GM20000 (cell line): ENCODE measurements around the gene STK32A.

Experiments used
- DNase-seq: peaks from one replicate; pipeline ENCODE4 v3.0.0; 2012; ENCODE audit warnings: low spot score
- TF ChIP-seq, protein P1 (sequence below): IDR thresholded peaks from 2 replicates; pipeline ENCODE4 v1.5.1; 2012; ENCODE audit warnings: mild to moderate bottlenecking, control low read depth; ENCODE audit errors: extremely low read depth, missing control alignments

The STK32A gene

GRCh38 chr5:147411359-147412319 lies 176.8 kb downstream of the STK32A start:
- TF ChIP-seq, protein P1, sequence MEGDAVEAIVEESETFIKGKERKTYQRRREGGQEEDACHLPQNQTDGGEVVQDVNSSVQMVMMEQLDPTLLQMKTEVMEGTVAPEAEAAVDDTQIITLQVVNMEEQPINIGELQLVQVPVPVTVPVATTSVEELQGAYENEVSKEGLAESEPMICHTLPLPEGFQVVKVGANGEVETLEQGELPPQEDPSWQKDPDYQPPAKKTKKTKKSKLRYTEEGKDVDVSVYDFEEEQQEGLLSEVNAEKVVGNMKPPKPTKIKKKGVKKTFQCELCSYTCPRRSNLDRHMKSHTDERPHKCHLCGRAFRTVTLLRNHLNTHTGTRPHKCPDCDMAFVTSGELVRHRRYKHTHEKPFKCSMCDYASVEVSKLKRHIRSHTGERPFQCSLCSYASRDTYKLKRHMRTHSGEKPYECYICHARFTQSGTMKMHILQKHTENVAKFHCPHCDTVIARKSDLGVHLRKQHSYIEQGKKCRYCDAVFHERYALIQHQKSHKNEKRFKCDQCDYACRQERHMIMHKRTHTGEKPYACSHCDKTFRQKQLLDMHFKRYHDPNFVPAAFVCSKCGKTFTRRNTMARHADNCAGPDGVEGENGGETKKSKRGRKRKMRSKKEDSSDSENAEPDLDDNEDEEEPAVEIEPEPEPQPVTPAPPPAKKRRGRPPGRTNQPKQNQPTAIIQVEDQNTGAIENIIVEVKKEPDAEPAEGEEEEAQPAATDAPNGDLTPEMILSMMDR: no peak
- DNase-seq: no peak

DNA sequence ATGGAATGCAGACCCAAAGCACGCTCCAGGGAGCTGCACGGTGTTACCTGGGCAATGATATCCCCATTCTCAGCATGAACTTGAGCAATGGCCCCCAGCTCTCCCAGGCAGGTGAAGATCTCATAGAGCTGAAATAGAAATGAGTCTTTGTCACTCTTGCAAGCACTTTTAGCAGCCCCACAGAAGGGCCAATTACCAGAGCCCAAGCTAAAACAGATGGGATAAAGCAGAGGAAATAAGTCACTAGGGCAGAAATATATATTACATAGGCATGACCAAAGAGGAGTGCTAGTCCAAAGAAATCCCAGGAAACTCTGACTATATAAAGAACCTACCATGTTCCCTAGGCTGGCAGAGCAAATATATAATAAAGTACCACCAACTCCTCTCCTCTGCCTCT lies 177.7 kb downstream of the STK32A start:
- DNase-seq: no peak
- TF ChIP-seq, protein P1: no peak

- DNase-seq: no peak
- TF ChIP-seq, protein P1: no peak
Observed at GRCh38 chr5:147413266-147413665, 178.4 kb downstream of the STK32A start.

GRCh38 chr5:147415651-147416050 lies 180.8 kb downstream of the STK32A start:
- no peak for DNase-seq
- TF ChIP-seq, protein P1: no peak

- no peak for DNase-seq
- TF ChIP-seq, protein P1: no peak
Observed at GRCh38 chr5:147417135-147417813, 182.4 kb downstream of the STK32A start.

DNA sequence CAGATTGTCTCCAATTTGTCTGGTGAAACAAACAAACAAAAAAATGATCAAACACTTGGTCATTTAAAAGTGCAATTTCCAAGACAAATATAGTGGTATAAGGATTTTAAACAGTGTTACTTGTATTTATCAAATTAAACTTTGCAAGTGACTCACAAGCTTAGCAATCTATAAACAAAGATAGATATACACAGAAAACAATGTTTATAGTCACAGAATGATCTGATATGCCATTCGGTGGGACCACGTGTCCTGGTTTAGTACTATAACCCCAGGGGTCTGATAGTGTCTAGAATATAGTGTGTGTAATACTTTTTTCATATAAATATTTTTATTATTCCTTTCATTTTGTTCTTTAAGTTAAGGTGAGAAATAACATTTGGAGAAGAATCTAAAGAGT lies 183.8 kb downstream of the STK32A start:
- TF ChIP-seq, protein P1: no peak
- no peak for DNase-seq
